PFSK-1 (cell line): ENCODE results near the gene AIRE.

ENCODE experiments used
- FOXP2 ChIP-seq: optimal IDR thresholded peaks from 2 replicates; pipeline ENCODE3; 2011; ENCODE audit warnings: borderline replicate concordance, control low read depth, inconsistent platforms; ENCODE audit not compliant: insufficient read depth; ENCODE audit errors: extremely low read length, extremely low read depth
- POLR2AphosphoS5 ChIP-seq: IDR thresholded peaks from 2 replicates; pipeline ENCODE4 v1.6.1; 2012; ENCODE audit warnings: low read depth, mild to moderate bottlenecking, control low read depth, low read length, moderate library complexity
- REST ChIP-seq, 2 experiments: IDR thresholded peaks; 2 replicates each; pipeline versions ENCODE4 v1.6.1 to v1.8.0; 2011 to 2012; ENCODE audit warnings: low read depth in 2 of 2, low read length in 2 of 2, control low read depth in 1 of 2, inconsistent platforms in 1 of 2, mild to moderate bottlenecking in 1 of 2, moderate library complexity in 1 of 2; ENCODE audit not compliant: insufficient read depth in 1 of 2
- SIN3A ChIP-seq: IDR thresholded peaks from 2 replicates; pipeline ENCODE4 v1.6.1; 2012; ENCODE audit warnings: mild to moderate bottlenecking, low read length, moderate library complexity, borderline replicate concordance; ENCODE audit not compliant: insufficient read depth
- TAF1 ChIP-seq: IDR thresholded peaks from 2 replicates; pipeline ENCODE4 v1.6.1; 2012; ENCODE audit warnings: low read length, control low read depth, borderline replicate concordance; ENCODE audit not compliant: insufficient read depth

Gene AIRE

DNA sequence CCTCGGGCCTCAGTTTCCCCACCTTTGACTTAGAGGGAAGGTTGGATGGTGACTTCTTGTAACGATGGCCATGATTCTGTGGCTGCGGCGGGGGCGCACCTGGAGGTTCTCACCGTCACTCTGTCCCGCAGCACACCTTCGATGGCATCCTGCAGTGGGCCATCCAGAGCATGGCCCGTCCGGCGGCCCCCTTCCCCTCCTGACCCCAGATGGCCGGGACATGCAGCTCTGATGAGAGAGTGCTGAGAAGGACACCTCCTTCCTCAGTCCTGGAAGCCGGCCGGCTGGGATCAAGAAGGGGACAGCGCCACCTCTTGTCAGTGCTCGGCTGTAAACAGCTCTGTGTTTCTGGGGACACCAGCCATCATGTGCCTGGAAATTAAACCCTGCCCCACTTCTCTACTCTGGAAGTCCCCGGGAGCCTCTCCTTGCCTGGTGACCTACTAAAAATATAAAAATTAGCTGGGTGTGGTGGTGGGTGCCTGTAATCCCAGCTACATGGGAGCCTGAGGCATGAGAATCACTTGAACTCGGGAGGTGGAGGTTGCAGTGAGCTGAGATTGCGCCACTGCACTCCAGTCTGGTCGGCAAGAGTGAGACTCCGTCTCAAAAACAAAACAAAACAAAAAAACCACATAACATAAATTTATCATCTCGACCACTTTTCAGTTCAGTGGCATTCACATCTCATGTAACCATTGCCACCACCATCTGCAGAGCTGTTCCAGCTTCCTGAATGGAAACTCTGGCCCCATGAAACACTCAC is 12.0 kb downstream of the AIRE start:
- no peak for TF ChIP-seq REST (IDR thresholded peaks at IDR 0.05; ENCODE audit: insufficient read depth in 1 of 2, low read depth in 2 of 2, low read length in 2 of 2)
- no peak for TF ChIP-seq TAF1
- no peak for TF ChIP-seq SIN3A
- no peak for TF ChIP-seq FOXP2
- no peak for TF ChIP-seq POLR2AphosphoS5

DNA sequence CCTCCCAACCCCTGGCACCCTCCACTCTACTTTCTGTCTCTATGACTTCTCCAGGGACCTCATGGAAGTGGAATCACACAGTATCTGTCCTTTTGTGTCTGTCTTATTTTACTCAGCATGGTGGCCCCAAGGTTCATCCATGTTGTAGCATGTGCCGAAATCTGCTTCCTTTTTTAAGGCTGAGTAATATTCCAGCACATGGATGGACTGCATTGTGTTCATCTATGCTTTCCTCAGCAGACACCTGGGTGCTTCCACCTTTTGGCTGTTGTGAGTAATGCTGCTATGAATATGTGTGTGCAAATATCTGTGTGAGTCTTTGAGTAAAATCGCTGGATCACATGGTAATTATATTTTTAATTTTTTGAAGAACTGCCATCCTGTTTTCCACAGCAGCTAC is 12.6 kb downstream of the AIRE start:
- TF ChIP-seq REST (IDR thresholded peaks at IDR 0.05; ENCODE audit: insufficient read depth in 1 of 2, low read depth in 2 of 2, low read length in 2 of 2), result no peak
- no peak for TF ChIP-seq SIN3A
- no peak for TF ChIP-seq POLR2AphosphoS5
- TF ChIP-seq FOXP2, result no peak
- no peak for TF ChIP-seq TAF1

- TF ChIP-seq REST (IDR thresholded peaks at IDR 0.05; ENCODE audit: insufficient read depth in 1 of 2, low read depth in 2 of 2, low read length in 2 of 2) (no peak), SIN3A (no peak), TAF1 (no peak), POLR2AphosphoS5 (no peak; the same call in 1 of the 2 replicates), FOXP2 (no peak)
Observed at GRCh38 chr21:44299085-44299457, 13.4 kb downstream of the AIRE start.

DNA sequence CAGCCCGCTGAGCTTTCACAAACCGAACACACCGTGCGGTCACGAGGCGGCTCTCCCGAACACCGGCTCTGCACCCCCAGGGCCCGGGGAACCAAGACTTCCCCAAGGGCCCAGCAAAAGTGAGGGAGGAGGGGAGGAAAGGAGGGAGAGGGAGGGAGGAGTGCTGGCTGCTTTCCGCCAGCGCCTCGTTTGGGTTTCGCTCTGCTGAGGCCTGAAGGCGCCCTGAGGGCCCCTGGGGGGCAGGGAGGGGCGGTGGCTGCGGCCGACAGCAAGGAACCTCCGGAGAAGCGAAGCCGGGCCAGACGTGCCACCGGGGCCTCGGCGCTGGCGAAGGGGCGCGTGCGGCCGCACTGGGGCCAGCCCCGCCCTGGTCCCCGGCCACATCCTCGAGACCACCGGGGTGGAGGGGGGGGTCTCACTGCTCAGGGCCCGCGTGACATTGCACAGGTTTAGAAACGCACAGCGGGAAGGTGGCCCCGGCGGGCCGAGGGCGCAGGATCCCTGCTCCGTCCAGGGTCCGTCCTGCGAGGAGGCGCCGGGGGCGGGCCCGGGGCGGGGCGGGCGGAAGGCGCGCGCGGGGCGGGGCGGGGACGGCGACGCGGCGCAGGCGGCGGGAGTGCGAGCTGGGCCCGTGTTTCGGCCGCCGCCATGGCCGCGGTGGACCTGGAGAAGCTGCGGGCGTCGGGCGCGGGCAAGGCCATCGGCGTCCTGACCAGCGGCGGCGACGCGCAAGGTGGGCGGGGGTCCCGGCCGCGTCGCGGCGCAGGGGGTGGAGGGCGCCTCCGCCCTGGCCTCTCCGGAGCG is 14.0 kb downstream of the AIRE start, which contains the start of gene PFKL:
Gene PFKL (plus strand): TSS at position 596 of the 804 bp plus-strand sequence. CDS start 53 bp downstream, at position 649.
- TF ChIP-seq POLR2AphosphoS5, result no peak; the same call in 1 of the 2 replicates
- TF ChIP-seq TAF1, result 0 out of 2 replicates have a peak, but pooled peaks have one; percentile 15

DNA sequence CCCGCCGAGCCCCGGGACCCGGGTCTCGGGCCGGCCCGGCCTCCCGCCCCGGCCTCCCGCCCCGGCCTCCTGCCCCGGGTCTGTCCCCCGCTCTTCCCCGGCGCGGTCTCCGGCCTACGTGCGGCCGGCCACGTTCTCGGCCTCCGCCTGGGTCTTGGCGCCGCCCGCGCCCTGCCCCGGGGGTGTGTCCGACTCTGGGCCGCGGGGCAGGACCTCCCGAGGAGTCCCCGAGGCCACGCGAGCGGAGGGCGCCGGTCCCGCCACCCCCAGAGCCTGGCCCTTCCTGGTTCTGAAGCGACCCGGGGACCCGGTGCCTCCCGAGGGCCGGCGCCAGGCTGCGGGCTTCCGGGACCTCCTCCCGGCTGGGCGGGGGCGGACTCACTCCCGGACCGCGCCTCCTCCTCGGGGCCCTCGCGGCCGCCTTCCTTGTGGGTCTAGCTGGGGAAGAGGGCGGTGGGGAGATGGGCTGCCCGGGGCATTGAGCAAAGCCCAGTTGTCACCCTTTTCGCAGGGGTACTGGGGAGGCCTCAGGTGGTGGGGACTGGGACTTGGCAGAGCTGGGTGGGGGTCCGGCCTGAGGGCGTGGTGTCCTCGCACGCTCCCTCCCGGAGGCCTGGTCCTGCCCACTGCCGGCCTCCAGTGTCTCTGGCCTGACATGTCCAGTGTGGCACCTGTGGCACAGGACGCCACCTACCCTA is 14.7 kb downstream of the AIRE start:
- TF ChIP-seq REST (IDR thresholded peaks at IDR 0.05; ENCODE audit: insufficient read depth in 1 of 2, low read depth in 2 of 2, low read length in 2 of 2), result no peak
- TF ChIP-seq POLR2AphosphoS5, result peak; percentile 68
- no peak for TF ChIP-seq SIN3A
- no peak for TF ChIP-seq FOXP2
- 0 out of 2 replicates have a peak, but pooled peaks have one; percentile 20 for TF ChIP-seq TAF1
